ENCODE data around the gene P2RY11.

Gene P2RY11

DNA sequence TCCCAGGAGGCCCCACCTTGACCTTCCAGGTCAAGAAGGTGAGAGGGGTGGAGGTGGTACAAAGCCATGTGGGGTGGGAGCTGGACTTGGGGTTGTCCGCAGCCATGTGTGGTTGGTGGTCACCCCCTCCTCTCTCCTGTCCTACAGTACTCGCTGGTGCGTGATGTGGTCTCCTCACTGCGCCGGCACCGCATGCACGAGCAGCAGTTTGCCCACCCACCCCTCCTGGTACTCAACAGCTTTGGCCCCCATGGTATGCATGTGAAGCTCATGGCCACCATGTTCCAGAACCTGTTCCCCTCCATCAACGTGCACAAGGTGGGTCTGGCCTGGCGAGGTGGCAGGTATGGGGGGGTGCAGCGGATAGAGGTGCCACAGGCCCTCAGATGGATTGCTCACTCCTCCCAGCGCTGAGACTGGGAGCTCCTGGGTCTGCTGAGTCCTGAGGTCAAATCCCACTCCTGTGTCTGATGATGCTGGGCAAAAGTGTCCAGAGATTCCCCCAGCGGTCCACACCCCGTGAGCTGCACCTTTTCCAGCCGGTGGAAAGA is 3.6 kb upstream of the P2RY11 start:
- Histone ChIP-seq H3K27ac (ENCODE audit: low read length) (no peak overlapping the region), H3K9ac (ENCODE audit: low read depth, low read length) (no peak overlapping the region)

DNA sequence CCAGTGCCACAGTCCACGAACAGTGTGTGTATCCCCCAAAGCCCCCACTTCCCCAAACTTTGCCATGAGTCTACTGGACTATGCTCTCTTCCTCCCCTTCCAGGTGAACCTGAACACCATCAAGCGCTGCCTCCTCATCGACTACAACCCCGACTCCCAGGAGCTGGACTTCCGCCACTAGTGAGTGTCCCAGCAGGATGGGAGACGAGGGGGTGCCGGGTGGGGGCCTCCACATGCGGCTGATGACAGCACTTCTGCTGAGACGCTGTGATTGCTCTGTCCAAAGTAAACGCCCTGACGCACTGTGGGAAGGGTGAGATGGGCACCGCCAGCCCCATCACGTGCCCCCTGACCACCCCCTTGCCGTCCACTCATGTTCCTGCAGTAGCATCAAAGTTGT is 2.0 kb upstream of the P2RY11 start:
- H3K9ac ChIP-seq (ENCODE audit: low read depth, low read length), result no peak overlapping the region
- H3K27ac ChIP-seq (ENCODE audit: low read length), result no peak overlapping the region
- no peaks in the 10 kb centered on the region for H3K9me3 ChIP-seq (ENCODE audit: insufficient read depth, low read depth, low read length)
- peaks cover 52% of the 10 kb centered on the region for H3K36me3 ChIP-seq (ENCODE audit: insufficient read depth, low read depth, low read length)
- H3K4me3 ChIP-seq (ENCODE audit: low read length), result no peak overlapping the region
- no peaks in the 10 kb centered on the region for H3K27me3 ChIP-seq (ENCODE audit: insufficient read depth, low read length)
- no peaks in the 10 kb centered on the region; the same call in 1 of the 2 replicates for H3K4me1 ChIP-seq (ENCODE audit: insufficient read depth, low read length)

More for the DNA sequence above, 3.6 kb upstream of the P2RY11 start:
- Histone ChIP-seq H3K4me1 (ENCODE audit: insufficient read depth, low read length) (no peaks in the 10 kb centered on the region; the same call in 1 of the 2 replicates), H3K27me3 (ENCODE audit: insufficient read depth, low read length) (no peaks in the 10 kb centered on the region), H3K9me3 (ENCODE audit: insufficient read depth, low read depth, low read length) (no peaks in the 10 kb centered on the region), H3K4me3 (ENCODE audit: low read length) (peak overlapping the region; percentile 98; the same call in 1 of the 2 replicates), H3K36me3 (ENCODE audit: insufficient read depth, low read depth, low read length) (peaks cover 46% of the 10 kb centered on the region)

- Histone ChIP-seq H3K27ac (ENCODE audit: low read length) (no peak overlapping the region), H3K4me3 (ENCODE audit: low read length) (no peak overlapping the region), H3K9ac (ENCODE audit: low read depth, low read length) (no peak overlapping the region), H3K27me3 (ENCODE audit: insufficient read depth, low read length) (no peaks in the 10 kb centered on the region), H3K9me3 (ENCODE audit: insufficient read depth, low read depth, low read length) (no peaks in the 10 kb centered on the region), H3K36me3 (ENCODE audit: insufficient read depth, low read depth, low read length) (peaks cover 59% of the 10 kb centered on the region), H3K4me1 (ENCODE audit: insufficient read depth, low read length) (no peaks in the 10 kb centered on the region; the same call in 1 of the 2 replicates)
These were observed 1.2 kb upstream of the P2RY11 start for GRCh38 chr19:10110076-10110971.

- H3K9me3 ChIP-seq (ENCODE audit: insufficient read depth, low read depth, low read length), result no peaks in the 10 kb centered on the region
- H3K4me1 ChIP-seq (ENCODE audit: insufficient read depth, low read length), result no peaks in the 10 kb centered on the region; the same call in 1 of the 2 replicates
- no peak overlapping the region for H3K4me3 ChIP-seq (ENCODE audit: low read length)
- H3K36me3 ChIP-seq (ENCODE audit: insufficient read depth, low read depth, low read length), result peaks cover 65% of the 10 kb centered on the region
- H3K27ac ChIP-seq (ENCODE audit: low read length), result no peak overlapping the region
- H3K9ac ChIP-seq (ENCODE audit: low read depth, low read length), result no peak overlapping the region
- H3K27me3 ChIP-seq (ENCODE audit: insufficient read depth, low read length), result no peaks in the 10 kb centered on the region
These were observed 548 bp upstream of the P2RY11 start for GRCh38 chr19:10110972-10111317.

DNA sequence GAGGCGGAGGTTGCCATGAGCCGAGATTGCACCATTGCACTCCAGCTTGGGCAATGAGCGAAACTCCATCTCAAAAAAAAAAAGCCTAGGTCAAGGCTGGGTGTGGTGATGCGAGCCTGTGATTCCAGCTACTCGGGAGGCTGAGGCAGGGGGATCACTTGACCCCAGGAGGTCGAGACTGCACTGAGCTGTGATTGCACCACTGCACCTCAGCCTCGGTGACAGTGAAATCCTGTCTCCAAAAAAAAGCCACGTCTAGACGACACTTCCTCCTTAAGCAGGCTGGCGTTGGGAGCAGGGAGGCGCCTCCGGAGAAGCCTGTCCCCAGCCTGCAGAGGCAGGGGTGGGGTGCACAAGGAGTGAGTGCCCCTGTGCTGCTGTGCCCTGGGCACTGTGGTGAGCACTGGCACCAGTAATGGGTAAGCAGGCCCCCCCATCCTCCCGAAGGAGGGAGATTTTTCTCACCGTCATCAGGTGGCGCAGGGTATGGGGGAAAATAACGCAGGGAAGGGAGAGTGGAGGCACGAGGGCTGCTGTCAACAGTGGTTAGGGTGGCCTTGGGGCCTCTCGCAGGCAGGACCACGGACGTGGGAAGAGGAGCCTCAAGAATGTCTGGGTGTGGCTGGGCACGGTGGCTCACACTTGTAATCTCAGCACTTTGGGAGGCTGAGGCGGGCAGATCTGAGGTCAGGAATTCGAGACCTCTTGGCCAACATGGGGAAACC is 706 bp downstream of the P2RY11 start:
- Histone ChIP-seq H3K4me1 (ENCODE audit: insufficient read depth, low read length) (no peaks in the 10 kb centered on the region; the same call in 1 of the 2 replicates), H3K9ac (ENCODE audit: low read depth, low read length) (no peak overlapping the region)

DNA sequence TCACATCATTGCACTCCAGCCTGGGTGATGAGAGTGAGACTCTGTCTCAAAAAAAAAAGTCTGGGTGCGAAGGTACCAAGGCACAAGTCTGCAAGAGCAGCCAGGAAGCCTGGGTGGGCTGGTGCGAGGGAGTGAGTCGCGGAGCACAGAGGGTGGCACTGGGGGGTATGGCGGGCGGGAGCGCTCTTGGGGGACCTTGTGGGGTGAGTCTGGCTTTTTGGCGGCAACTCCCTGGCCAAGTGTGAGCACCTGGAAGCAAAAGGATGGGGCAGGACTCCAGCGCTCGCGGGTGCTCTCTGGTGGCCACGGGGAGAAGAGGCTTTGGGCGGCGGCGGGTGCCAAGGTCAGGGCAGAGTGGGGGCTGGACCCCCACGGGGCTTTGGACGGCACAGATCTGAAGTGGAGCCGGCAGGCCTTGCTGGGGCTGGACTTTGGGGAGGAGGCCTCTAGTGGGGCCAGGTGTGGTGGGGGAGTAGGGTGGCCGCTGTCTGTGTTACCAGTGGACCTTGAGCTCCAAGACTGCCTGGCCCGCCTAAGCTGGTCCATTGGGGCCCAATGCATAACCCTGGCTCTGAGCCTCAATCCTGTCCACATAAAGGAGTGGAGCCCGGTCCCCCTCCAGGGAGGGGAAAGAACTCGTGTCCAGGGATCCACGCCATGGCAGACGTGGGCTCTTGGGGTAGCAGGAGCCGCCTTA is 1.6 kb downstream of the P2RY11 start:
- no peak overlapping the region for H3K9ac ChIP-seq (ENCODE audit: low read depth, low read length)
- H3K36me3 ChIP-seq (ENCODE audit: insufficient read depth, low read depth, low read length), result peaks cover 76% of the 10 kb centered on the region
- no peak overlapping the region for H3K4me3 ChIP-seq (ENCODE audit: low read length)
- no peaks in the 10 kb centered on the region for H3K4me1 ChIP-seq (ENCODE audit: insufficient read depth, low read length)
- H3K9me3 ChIP-seq (ENCODE audit: insufficient read depth, low read depth, low read length), result no peaks in the 10 kb centered on the region
- no peaks in the 10 kb centered on the region for H3K27me3 ChIP-seq (ENCODE audit: insufficient read depth, low read length)
- no peak overlapping the region for H3K27ac ChIP-seq (ENCODE audit: low read length)

More for the DNA sequence above, 706 bp downstream of the P2RY11 start:
- Histone ChIP-seq H3K9me3 (ENCODE audit: insufficient read depth, low read depth, low read length) (no peaks in the 10 kb centered on the region), H3K36me3 (ENCODE audit: insufficient read depth, low read depth, low read length) (peaks cover 76% of the 10 kb centered on the region), H3K27ac (ENCODE audit: low read length) (no peak overlapping the region), H3K27me3 (ENCODE audit: insufficient read depth, low read length) (no peaks in the 10 kb centered on the region), H3K4me3 (ENCODE audit: low read length) (no peak overlapping the region)

DNA sequence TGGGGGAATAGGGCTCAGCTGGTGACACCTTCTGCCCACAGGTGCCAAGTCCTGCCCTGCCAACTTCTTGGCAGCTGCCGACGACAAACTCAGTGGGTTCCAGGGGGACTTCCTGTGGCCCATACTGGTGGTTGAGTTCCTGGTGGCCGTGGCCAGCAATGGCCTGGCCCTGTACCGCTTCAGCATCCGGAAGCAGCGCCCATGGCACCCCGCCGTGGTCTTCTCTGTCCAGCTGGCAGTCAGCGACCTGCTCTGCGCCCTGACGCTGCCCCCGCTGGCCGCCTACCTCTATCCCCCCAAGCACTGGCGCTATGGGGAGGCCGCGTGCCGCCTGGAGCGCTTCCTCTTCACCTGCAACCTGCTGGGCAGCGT is 2.1 kb downstream of the P2RY11 start:
- H3K4me3 ChIP-seq (ENCODE audit: low read length), result no peak overlapping the region
- H3K27me3 ChIP-seq (ENCODE audit: insufficient read depth, low read length), result no peaks in the 10 kb centered on the region
- no peaks in the 10 kb centered on the region for H3K4me1 ChIP-seq (ENCODE audit: insufficient read depth, low read length)
- H3K9me3 ChIP-seq (ENCODE audit: insufficient read depth, low read depth, low read length), result no peaks in the 10 kb centered on the region
- no peak overlapping the region for H3K27ac ChIP-seq (ENCODE audit: low read length)
- H3K36me3 ChIP-seq (ENCODE audit: insufficient read depth, low read depth, low read length), result peaks cover 76% of the 10 kb centered on the region
- no peak overlapping the region for H3K9ac ChIP-seq (ENCODE audit: low read depth, low read length)

- no peak overlapping the region for H3K27ac ChIP-seq (ENCODE audit: low read length)
These were observed 2.6 kb downstream of the P2RY11 start for GRCh38 chr19:10113964-10114650.

DNA sequence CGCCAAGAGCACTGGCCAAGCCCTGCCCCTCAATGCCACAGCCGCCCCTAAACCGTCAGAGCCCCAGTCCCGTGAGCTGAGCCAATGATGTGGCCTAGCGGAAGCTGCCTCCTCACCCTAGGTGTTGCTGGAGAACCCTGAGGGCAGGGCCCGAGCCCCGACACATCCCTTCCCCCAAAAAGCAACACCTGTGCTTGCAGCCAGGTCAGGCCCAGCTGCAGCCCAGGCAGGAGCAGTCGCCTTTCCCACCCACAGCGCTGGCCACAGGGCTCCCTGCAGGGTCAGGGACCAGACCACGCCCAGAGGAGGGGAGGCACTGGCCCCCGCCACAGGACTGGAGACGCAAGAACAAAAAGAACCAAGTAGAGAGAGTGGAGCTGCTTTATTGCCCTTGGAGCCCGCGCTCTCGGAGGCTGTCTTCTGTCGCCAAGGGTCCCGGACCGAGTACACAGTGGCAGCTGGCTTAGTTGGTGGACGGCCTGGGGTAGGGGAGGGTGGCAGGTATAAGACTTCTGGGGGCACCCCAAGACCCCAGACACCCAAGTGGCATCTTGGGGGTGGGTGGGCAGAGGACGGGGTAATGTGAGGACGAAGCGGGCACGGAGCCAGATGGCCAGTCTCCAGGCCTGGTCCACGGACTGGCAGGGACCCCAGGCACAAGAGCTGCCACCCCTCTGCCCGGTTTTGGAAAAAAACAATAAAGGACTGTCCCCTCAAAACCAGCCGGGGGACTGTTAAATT is 3.3 kb downstream of the P2RY11 start:
- Histone ChIP-seq H3K9ac (ENCODE audit: low read depth, low read length) (no peak overlapping the region), H3K27ac (ENCODE audit: low read length) (no peak overlapping the region), H3K9me3 (ENCODE audit: insufficient read depth, low read depth, low read length) (no peaks in the 10 kb centered on the region), H3K4me3 (ENCODE audit: low read length) (no peak overlapping the region), H3K27me3 (ENCODE audit: insufficient read depth, low read length) (no peaks in the 10 kb centered on the region), H3K4me1 (ENCODE audit: insufficient read depth, low read length) (peaks cover 4% of the 10 kb centered on the region), H3K36me3 (ENCODE audit: insufficient read depth, low read depth, low read length) (peaks cover 64% of the 10 kb centered on the region)

More at GRCh38 chr19:10113964-10114650, 2.6 kb downstream of the P2RY11 start:
- H3K4me1 ChIP-seq (ENCODE audit: insufficient read depth, low read length), result peaks cover 4% of the 10 kb centered on the region
- no peak overlapping the region for H3K4me3 ChIP-seq (ENCODE audit: low read length)
- H3K27me3 ChIP-seq (ENCODE audit: insufficient read depth, low read length), result no peaks in the 10 kb centered on the region
- H3K9me3 ChIP-seq (ENCODE audit: insufficient read depth, low read depth, low read length), result no peaks in the 10 kb centered on the region
- peaks cover 71% of the 10 kb centered on the region for H3K36me3 ChIP-seq (ENCODE audit: insufficient read depth, low read depth, low read length)
- no peak overlapping the region for H3K9ac ChIP-seq (ENCODE audit: low read depth, low read length)

- Histone ChIP-seq H3K27me3 (ENCODE audit: insufficient read depth, low read length) (no peaks in the 10 kb centered on the region), H3K4me1 (ENCODE audit: insufficient read depth, low read length) (peaks cover 4% of the 10 kb centered on the region), H3K4me3 (ENCODE audit: low read length) (no peak overlapping the region), H3K36me3 (ENCODE audit: insufficient read depth, low read depth, low read length) (peaks cover 57% of the 10 kb centered on the region), H3K9ac (ENCODE audit: low read depth, low read length) (no peak overlapping the region), H3K27ac (ENCODE audit: low read length) (no peak overlapping the region), H3K9me3 (ENCODE audit: insufficient read depth, low read depth, low read length) (no peaks in the 10 kb centered on the region)
These were observed 4.0 kb downstream of the P2RY11 start for GRCh38 chr19:10115392-10116084.
